Measurements from ENCODE around the gene ST7L.

The ST7L gene

GRCh38 chr1:112524251-112524650 is 94.7 kb downstream of the ST7L start:
- DNase-seq (ENCODE audit: extremely low read depth, low read depth): no peak
- TF ChIP-seq CTCF (IDR thresholded peaks at IDR 0.05; ENCODE audit: low read depth, low read length, missing control alignments): no peak
- H3K4me3 ChIP-seq (replicated peaks; ENCODE audit: low read depth, low read length): no peak overlapping the region

- no peak for TF ChIP-seq CTCF (IDR thresholded peaks at IDR 0.05; ENCODE audit: low read depth, low read length, missing control alignments)
- peak; percentile 84 for DNase-seq (ENCODE audit: extremely low read depth, low read depth)
- H3K4me3 ChIP-seq (replicated peaks; ENCODE audit: low read depth, low read length): no peak overlapping the region
Measured at GRCh38 chr1:112522621-112523020, 96.3 kb downstream of the ST7L start.

GRCh38 chr1:112520166-112520565 is 98.8 kb downstream of the ST7L start:
- no peak for TF ChIP-seq CTCF (IDR thresholded peaks at IDR 0.05; ENCODE audit: low read depth, low read length, missing control alignments)
- DNase-seq (ENCODE audit: extremely low read depth, low read depth): no peak
- H3K4me3 ChIP-seq (replicated peaks; ENCODE audit: low read depth, low read length): no peak overlapping the region

- DNase-seq (ENCODE audit: extremely low read depth, low read depth): no peak
- no peak for TF ChIP-seq CTCF (IDR thresholded peaks at IDR 0.05; ENCODE audit: low read depth, low read length, missing control alignments)
- H3K4me3 ChIP-seq (replicated peaks; ENCODE audit: low read depth, low read length): no peak overlapping the region
Measured at GRCh38 chr1:112518186-112518585, 100.8 kb downstream of the ST7L start.

GRCh38 chr1:112517646-112518045 is 101.3 kb downstream of the ST7L start:
- no peak for DNase-seq (ENCODE audit: extremely low read depth, low read depth)
- H3K4me3 ChIP-seq (replicated peaks; ENCODE audit: low read depth, low read length): no peak overlapping the region
- no peak for TF ChIP-seq CTCF (IDR thresholded peaks at IDR 0.05; ENCODE audit: low read depth, low read length, missing control alignments)

GRCh38 chr1:112517231-112517630 is 101.7 kb downstream of the ST7L start:
- DNase-seq (ENCODE audit: extremely low read depth, low read depth): no peak
- no peak for TF ChIP-seq CTCF (IDR thresholded peaks at IDR 0.05; ENCODE audit: low read depth, low read length, missing control alignments)
- no peak overlapping the region for H3K4me3 ChIP-seq (replicated peaks; ENCODE audit: low read depth, low read length)

- TF ChIP-seq CTCF (IDR thresholded peaks at IDR 0.05; ENCODE audit: low read depth, low read length, missing control alignments): no peak
- DNase-seq (ENCODE audit: extremely low read depth, low read depth): no peak
- H3K4me3 ChIP-seq (replicated peaks; ENCODE audit: low read depth, low read length): no peak overlapping the region
Measured at GRCh38 chr1:112516141-112516540, 102.8 kb downstream of the ST7L start.
